Heart left ventricle (tissue), 16 donors: ENCODE measurements around the gene CAV1. TPM values are rescaled to one million over a fixed set of nuclear protein-coding genes. Genes with fewer than 3 reads are reported as not detected.

Source experiments
- ATAC-seq, 4 donors: fragments of 200-7000 bp; cut with Tn5 transposase; one replicate each; pipeline ENCODE4 v1.9.1; 2020 to 2022; ENCODE audit warnings: moderate library complexity in 4 of 4, mild to moderate bottlenecking in 3 of 4, moderate number of reproducible peaks in 1 of 4
- DNase-seq, 5 donors: peaks; one replicate each; pipeline ENCODE4 v3.0.0-alpha.2; 2020
- H3K27ac ChIP-seq, 12 donors: fragments of 200-600 bp; sonication (generic) in 4 of 12; one replicate each; pipeline versions ENCODE4 v1.5.0 to v1.8.0; 2016 to 2022; ENCODE audit warnings: mild to moderate bottlenecking in 2 of 12
- H3K27me3 ChIP-seq, 9 donors: fragments of 200-600 bp; sonication (generic) in 2 of 9; one replicate each; pipeline versions ENCODE4 v1.5.1 to v1.8.0; 2016 to 2022; ENCODE audit warnings: mild to moderate bottlenecking in 3 of 9
- H3K36me3 ChIP-seq, 9 donors: fragments of 200-600 bp; sonication (generic) in 2 of 9; one replicate each; pipeline versions ENCODE4 v1.5.0 to v1.8.0; 2018 to 2022; ENCODE audit warnings: mild to moderate bottlenecking in 2 of 9
- H3K4me1 ChIP-seq, 12 donors: fragments of 200-600 bp; sonication (generic) in 4 of 12; one replicate each; pipeline versions ENCODE4 v1.5.0 to v1.8.0; 2016 to 2022; ENCODE audit warnings: mild to moderate bottlenecking in 3 of 12
- H3K4me3 ChIP-seq, 12 donors: fragments of 200-600 bp; sonication (generic) in 4 of 12; one replicate each; pipeline versions ENCODE4 v1.5.0 to v1.8.0; 2017 to 2022; ENCODE audit warnings: mild to moderate bottlenecking in 9 of 12, moderate library complexity in 4 of 12
- H3K9me3 ChIP-seq, 12 donors: fragments of 200-600 bp; sonication (generic) in 4 of 12; one replicate each; pipeline versions ENCODE4 v1.5.0 to v1.8.0; 2016 to 2022; ENCODE audit warnings: mild to moderate bottlenecking in 1 of 12
- CTCF ChIP-seq, 12 donors: fragments of 200-600 bp; sonication (generic) in 4 of 12; IDR thresholded peaks; one replicate each; pipeline versions ENCODE4 v1.5.0 to v1.8.0; 2018 to 2022; ENCODE audit warnings: antibody characterized with exemption in 12 of 12, mild to moderate bottlenecking in 5 of 12
- POLR2A ChIP-seq, 2 donors: fragments of 450-650 bp; IDR thresholded peaks; one replicate each; pipeline ENCODE4 v1.6.1; 2017; ENCODE audit warnings: antibody characterized with exemption in 2 of 2, mild to moderate bottlenecking in 2 of 2, moderate library complexity in 2 of 2
- WGBS, 4 donors: extraction: QIAGEN DNeasy Blood & Tissue Kit in 2 of 4; methylation state at CpG; one replicate each; pipeline versions ENCODE4 v1.1.5 to v1.1.7; 2013 to 2018; 5-methylcytosine and 5-hydroxymethylcytosine counted together
- intact Hi-C, 10 donors: fragments of 100-400 bp; cut with DNase I; formaldehyde crosslinking; loops; one replicate each; pipeline versions ENCODE4 v1.11.1 to v1.14.2; 2022
- polyA plus RNA-seq, 2 donors: library from polyadenylated mRNA; stranded (reverse); fragments of 200-250 nt; gene quantifications; one replicate each; pipeline ENCODE4 v1.2.3, GENCODE V29; 2013
- total RNA-seq, 9 donors: library from RNA; depleted of rRNA in 2 of 9; stranded (reverse); fragments of >200 nt in 2 of 9; fragmentation: NEBNext Ultra II Directional in 3 of 9; extraction: Animal tissue kit (Norgen Biotek cat#: 25700) in 3 of 9; gene quantifications; one replicate each; pipeline versions ENCODE4 v1.1.0 to v1.2.4, GENCODE V29; 2016 to 2023
- donor health status: ischemic (EF 13 %, LVEDD 7.1; RV severe dilation, severe dysfunction).
- donor health status: healthy with polysubstance abuse.
- donor health status: DM: no; HTN: yes; CAD: no.
- donor health status: DM: no; HTN: no; CAD: no.
- donor health status: ischemic (EF 25% LVEDD 6.9; RV normal size, moderate dysfunction).
- donor health status: ischemic (EF 25% LVEDD 5.7; RV mildly dilated, moderate dysfunction).
- donor health status: healthy.
- donor health status: DM: yes; HTN: yes; CAD: no.
- donor health status: ischemic (EF 35%, LVEDD 5.7; RV mildly dilated, moderate dysfunction).
- donor health status: nonischemic (EF 11% LVEDD 7.7; RV severe dilation, severe dysfunction).
- donor health status: DM: yes; HTN: yes; CAD: no.
- donor health status: PGD.
- donor health status: ischemic (EF 29% LVEDD 5.4; RV normal size, mild dysfunction).
- donor health status: nonischemic (EF 23%, LVEDD 6.1; RV moderate dilation, normal function).

The CAV1 gene
- total and polyA plus RNA-seq, 11 donors: 125 to 408 (median 281) TPM

GRCh38 chr7:116588641-116589594 lies 64.1 kb downstream of the CAV1 start:
- WGBS, 4 donors: 18 to 24% (median 19%) methylated on average over 4 of the region's 4 CpGs
- H3K4me1 ChIP-seq: peaks cover 0 to 43% (median 31%) of the 10 kb centered on the region in 12 donors
- no peaks in the 10 kb centered on the region for H3K36me3 ChIP-seq
- no peak for DNase-seq
- H3K4me3 ChIP-seq: no peak overlapping the region
- H3K9me3 ChIP-seq: no peaks in the 10 kb centered on the region
- peaks cover 0 to 5% (median 0%) of the 10 kb centered on the region in 9 donors for H3K27me3 ChIP-seq
- H3K27ac ChIP-seq: peak overlapping the region in 9 of 12 donors; percentile 10 to 57 (median 35)
- peak; percentile 29 to 58 (median 50) for ATAC-seq
- TF ChIP-seq CTCF (IDR thresholded peaks at IDR 0.05) (peak; percentile 58 to 88 (median 75)), POLR2A (IDR thresholded peaks at IDR 0.05) (no peak)
- intact Hi-C loops: loop anchor here (1.0 to 10.0 kb wide), 12 partner anchors 60 to 414 kb away; partner anchors contain the start of gene CAV1 (in 4 of the 10)

- Histone ChIP-seq H3K9me3 (no peaks in the 10 kb centered on the region), H3K27ac (peak overlapping the region in 2 of 12 donors; percentile 0 to 8), H3K4me3 (peak overlapping the region in 9 of 12 donors; percentile 15 to 43 (median 21)), H3K36me3 (no peaks in the 10 kb centered on the region), H3K4me1 (peaks cover 0 to 31% (median 25%) of the 10 kb centered on the region in 12 donors), H3K27me3 (peaks cover 0 to 5% (median 0%) of the 10 kb centered on the region in 9 donors)
- TF ChIP-seq POLR2A (IDR thresholded peaks at IDR 0.05) (no peak), CTCF (IDR thresholded peaks at IDR 0.05) (peak; percentile 49 to 81 (median 68))
- DNase-seq: no peak
- ATAC-seq: peak in 2 of 4 donors; percentile 3 to 55
- WGBS, 4 donors: 37 to 45% (median 39%) methylated on average over 9 of the region's 9 CpGs
- intact Hi-C loops: loop anchor here (1.0 to 10.0 kb wide), 12 partner anchors 73 to 419 kb away; partner anchors contain the start of gene MET (in 5 of the 10)
Observed at GRCh38 chr7:116591202-116592040, 66.6 kb downstream of the CAV1 start.

GRCh38 chr7:116592041-116592355 lies 67.2 kb downstream of the CAV1 start:
- no peaks in the 10 kb centered on the region for H3K9me3 ChIP-seq
- intact Hi-C loops: loop anchor here (1.0 to 10.0 kb wide), 11 partner anchors 73 to 420 kb away; partner anchors contain the start of gene MET (in 5 of the 10)
- peaks cover 0 to 30% (median 25%) of the 10 kb centered on the region in 12 donors for H3K4me1 ChIP-seq
- peaks cover 0 to 5% (median 0%) of the 10 kb centered on the region in 9 donors for H3K27me3 ChIP-seq
- H3K4me3 ChIP-seq: peak overlapping the region in 9 of 12 donors; percentile 15 to 43 (median 21)
- 11 to 29% (median 19%) methylated on average over 1 of the region's 1 CpG for WGBS, 4 donors
- DNase-seq (no peak), ATAC-seq (no peak)
- TF ChIP-seq POLR2A (IDR thresholded peaks at IDR 0.05) (no peak), CTCF (IDR thresholded peaks at IDR 0.05) (peak in 1 of 12 donors; percentile 5)
- H3K27ac ChIP-seq: peak overlapping the region in 6 of 12 donors; percentile 0 to 26 (median 10)
- no peaks in the 10 kb centered on the region for H3K36me3 ChIP-seq
